ENCODE results near the gene SALL1. TPM values are rescaled to one million over a fixed set of nuclear protein-coding genes. Genes with fewer than 3 reads are reported as not detected.

SALL1 gene
- total and polyA plus RNA-seq, 2 experiments from 2014 or later, result 9.4 to 22.7 TPM

- TF ChIP-seq ZNF462 (CRISPR knock-in tag; IDR thresholded peaks at IDR 0.05) (no peak), ZNF331 (CRISPR knock-in tag; IDR thresholded peaks at IDR 0.05; ENCODE audit: low read depth) (no peak), REST (IDR thresholded peaks at IDR 0.05; ENCODE audit: unreplicated experiment) (no peak), ETS1 (IDR thresholded peaks at IDR 0.05) (no peak), NANOG (IDR thresholded peaks at IDR 0.05; ENCODE audit: borderline replicate concordance) (no peak)
Observed at GRCh38 chr16:51095084-51095881, 55.8 kb downstream of the SALL1 start (continued).
